PC-3 (cell line): ENCODE measurements around the gene MDFIC.

Experiments used
- CTCF ChIP-seq: fragments of 300-600 bp; sonication (generic); conservative IDR thresholded peaks from 2 replicates; pipeline ENCODE4 v1.5.1; 2017; ENCODE audit warnings: antibody characterized with exemption, low read depth, mild to moderate bottlenecking, low read length
- EZH2phosphoT487 ChIP-seq: fragments of 300-600 bp; sonication (generic); IDR thresholded peaks from 2 replicates; pipeline ENCODE4 v1.6.1; 2018; ENCODE audit warnings: mild to moderate bottlenecking, antibody characterized with exemption, low read length, borderline replicate concordance

GRCh38 chr7:114989531-114989930 lies 67.6 kb downstream of the MDFIC start:
- TF ChIP-seq EZH2phosphoT487, result no peak
- no peak for TF ChIP-seq CTCF
